ENCODE measurements around the gene SRC.
A peak's percentile ranks its signal among the peaks of the same experiment; 100 is the strongest.

The SRC gene

GRCh38 chr20:37315452-37316110 lies 30.4 kb upstream of the SRC start:
- DNase-seq: no peak

- no peak for DNase-seq
Observed at GRCh38 chr20:37316116-37316774, 29.7 kb upstream of the SRC start.

- DNase-seq: no peak
Observed at GRCh38 chr20:37316775-37317170, 29.2 kb upstream of the SRC start.

GRCh38 chr20:37317316-37317715 lies 28.6 kb upstream of the SRC start:
- no peak for DNase-seq

- no peak for DNase-seq
Observed at GRCh38 chr20:37317994-37318640, 27.8 kb upstream of the SRC start.

GRCh38 chr20:37319151-37319671 lies 26.7 kb upstream of the SRC start:
- DNase-seq: no peak

GRCh38 chr20:37323985-37324384 lies 22.0 kb upstream of the SRC start:
- DNase-seq: no peak

- no peak for DNase-seq
Observed at GRCh38 chr20:37325206-37325605, 20.7 kb upstream of the SRC start.

- DNase-seq: no peak
Observed at GRCh38 chr20:37326666-37327065, 19.3 kb upstream of the SRC start.

- DNase-seq: no peak
Observed at GRCh38 chr20:37327748-37328147, 18.2 kb upstream of the SRC start.

- no peak for DNase-seq
Observed at GRCh38 chr20:37328149-37328945, 17.6 kb upstream of the SRC start.

- DNase-seq: no peak
Observed at GRCh38 chr20:37329481-37330165, 16.3 kb upstream of the SRC start.

GRCh38 chr20:37330316-37330715 lies 15.6 kb upstream of the SRC start:
- DNase-seq: no peak

- DNase-seq: no peak
Observed at GRCh38 chr20:37331060-37331857, 14.7 kb upstream of the SRC start.

- no peak for DNase-seq
Observed at GRCh38 chr20:37333130-37333847, 12.7 kb upstream of the SRC start.

GRCh38 chr20:37333848-37334318 lies 12.1 kb upstream of the SRC start:
- DNase-seq: no peak

- DNase-seq: no peak
Observed at GRCh38 chr20:37334450-37334849, 11.5 kb upstream of the SRC start.

GRCh38 chr20:37335642-37336368 lies 10.1 kb upstream of the SRC start:
- DNase-seq: no peak

- DNase-seq: peak; percentile 19 to 21
Observed at GRCh38 chr20:37336369-37337207, 9.4 kb upstream of the SRC start.

Data from stimulated activated CD4-positive, alpha-beta T cell treated with anti-CD3 and anti-CD28 coated beads, Interleukin-2, amount 100 ng/mL, for 48 hours (primary cell).